SK-N-SH (cell line): Measurements from ENCODE around the gene P2RX4. TPM values are rescaled to one million over a fixed set of nuclear protein-coding genes. Genes with fewer than 3 reads are reported as not detected.

Source experiments
- CTCF ChIA-PET: fragments of 300-600, 350-600 bp; formaldehyde crosslinking; extraction: SDS; loops from one replicate; lab custom pipeline; 2021; lab: Yijun Ruan, JAX
- POLR2A ChIA-PET: fragments of 350-600 bp; sonication (Branson Sonifier 250); formaldehyde crosslinking; extraction: SDS; loops from one replicate; lab custom pipeline; 2020; ENCODE audit warnings: antibody characterized with exemption, inconsistent platforms; lab: Yijun Ruan, JAX
- DNase-seq: peaks from one replicate; pipeline ENCODE4 v3.0.0; 2012
- H2AFZ ChIP-seq: fragments of 200-600 bp; sonication (generic); 2 replicates; pipeline ENCODE4 v1.8.1; 2016; ENCODE audit warnings: antibody characterized with exemption, mild to moderate bottlenecking, low read depth
- H3F3A ChIP-seq: fragments of 200-600 bp; sonication (generic); replicated peaks from 2 replicates; pipeline ENCODE3; 2016; ENCODE audit warnings: antibody characterized with exemption, mild to moderate bottlenecking; ENCODE audit not compliant: insufficient read depth
- H3K27ac ChIP-seq, 2 experiments: fragments of 200-500 bp in 1 of 2; fragments of 200-600 bp in 1 of 2; sonication (Bioruptor generic) in 1 of 2; sonication (generic), shearing (Covaris generic) in 1 of 2; 2 replicates each; pipeline versions ENCODE4 v1.5.1 to v1.6.1; 2014 to 2016; ENCODE audit warnings: low read depth in 2 of 2, inconsistent platforms in 1 of 2, low read length in 1 of 2, mild to moderate bottlenecking in 1 of 2, mixed read lengths in 1 of 2
- H3K27me3 ChIP-seq: fragments of 200-600 bp; sonication (generic), shearing (Covaris generic); 2 replicates; pipeline ENCODE4 v1.6.1; 2016; ENCODE audit warnings: mixed run types; ENCODE audit not compliant: insufficient read depth
- H3K36me3 ChIP-seq, 2 experiments: fragments of 200-500 bp in 1 of 2; fragments of 200-600 bp in 1 of 2; sonication (Bioruptor generic) in 1 of 2; sonication (generic) in 1 of 2; replicated peaks in 1 of 2; 2 replicates each; pipeline versions ENCODE3 to v1.5.1; 2014 to 2016; ENCODE audit warnings: low read length in 1 of 2, mild to moderate bottlenecking in 1 of 2; ENCODE audit not compliant: insufficient read depth in 2 of 2, control insufficient read depth in 1 of 2
- H3K4me1 ChIP-seq, 2 experiments: fragments of 200-500 bp in 1 of 2; fragments of 200-600 bp in 1 of 2; sonication (Bioruptor generic) in 1 of 2; sonication (generic), shearing (Covaris generic) in 1 of 2; 2 replicates each; pipeline versions ENCODE4 v1.5.1 to v1.6.1; 2014 to 2016; ENCODE audit warnings: low read depth in 1 of 2, low read length in 1 of 2, mixed run types in 1 of 2; ENCODE audit not compliant: insufficient read depth in 2 of 2, control insufficient read depth in 1 of 2
- H3K4me2 ChIP-seq: fragments of 200-600 bp; sonication (generic), shearing (Covaris generic); 2 replicates; pipeline ENCODE4 v1.6.1; 2017; ENCODE audit warnings: mixed run types
- H3K4me3 ChIP-seq, 2 experiments: fragments of 200-500 bp in 1 of 2; fragments of 200-600 bp in 1 of 2; sonication (Bioruptor generic) in 1 of 2; sonication (generic), shearing (Covaris generic) in 1 of 2; 2 replicates each; pipeline versions ENCODE4 v1.5.1 to v1.8.1; 2014 to 2016; ENCODE audit warnings: low read depth in 2 of 2, inconsistent platforms in 1 of 2, low read length in 1 of 2, mild to moderate bottlenecking in 1 of 2, mixed read lengths in 1 of 2, moderate library complexity in 1 of 2
- H3K79me2 ChIP-seq: fragments of 200-600 bp; sonication (generic); 2 replicates; pipeline ENCODE4 v1.8.1; 2017; ENCODE audit warnings: mild to moderate bottlenecking; ENCODE audit not compliant: insufficient read depth
- H3K9ac ChIP-seq: fragments of 200-600 bp; sonication (generic); 2 replicates; pipeline ENCODE4 v1.6.1; 2017; ENCODE audit warnings: mixed run types
- H3K9me2 ChIP-seq: fragments of 200-600 bp; sonication (generic); 2 replicates; pipeline ENCODE4 v1.6.1; 2017; ENCODE audit warnings: mixed run types
- H3K9me3 ChIP-seq: fragments of 200-600 bp; sonication (generic); 2 replicates; pipeline ENCODE4 v1.6.1; 2017; ENCODE audit warnings: mixed run types, mild to moderate bottlenecking, moderate library complexity
- H4K20me1 ChIP-seq: fragments of 200-600 bp; sonication (generic); 2 replicates; pipeline ENCODE4 v1.6.1; 2017; ENCODE audit warnings: mild to moderate bottlenecking, mixed run types; ENCODE audit not compliant: insufficient read depth
- EP300 ChIP-seq, 2 experiments: IDR thresholded peaks; 2 replicates each; pipeline versions ENCODE4 v1.4.0 to v1.6.1; 2012; ENCODE audit warnings: borderline replicate concordance in 1 of 2, low read depth in 1 of 2, low read length in 1 of 2
- EZH2phosphoT487 ChIP-seq: fragments of 200-600 bp; sonication (generic); IDR thresholded peaks from 2 replicates; pipeline ENCODE4 v1.6.1; 2017; ENCODE audit warnings: low read depth, mixed run types, mild to moderate bottlenecking, antibody characterized with exemption, moderate library complexity, borderline replicate concordance
- FOXJ3 ChIP-seq: sonication (generic); formaldehyde crosslinking; IDR thresholded peaks from 2 replicates; pipeline ENCODE4 v1.5.1; 2020; ENCODE audit warnings: mild to moderate bottlenecking, missing genetic modification reagents
- FOXM1 ChIP-seq: IDR thresholded peaks from 2 replicates; pipeline ENCODE4 v1.4.0; 2012; ENCODE audit warnings: low read depth, mild to moderate bottlenecking
- POLR2AphosphoS5 ChIP-seq: IDR thresholded peaks from 2 replicates; pipeline ENCODE4 v1.6.1; 2012; ENCODE audit warnings: low read depth, low read length
- RAD21 ChIP-seq: IDR thresholded peaks from 2 replicates; pipeline ENCODE4 v1.6.1; 2012; ENCODE audit warnings: mild to moderate bottlenecking, low read length
- TAF1 ChIP-seq: IDR thresholded peaks from 2 replicates; pipeline ENCODE4 v1.6.1; 2012; ENCODE audit warnings: low read depth, mild to moderate bottlenecking, low read length, moderate library complexity, borderline replicate concordance
- TCF12 ChIP-seq: IDR thresholded peaks from 2 replicates; pipeline ENCODE4 v1.4.0; 2012
- WGBS: methylation state at CpG from one replicate; pipeline ENCODE4 v1.1.6; 2017; ENCODE audit warnings: low lambda C conversion rate; 5-methylcytosine and 5-hydroxymethylcytosine counted together
- polyA plus RNA-seq, 3 experiments: library from polyadenylated mRNA; depleted of rRNA; stranded (reverse); fragments of >200 nt; gene quantifications; 2 replicates each; pipeline ENCODE4 v1.2.3, GENCODE V29; 2012
- TF ChIP-seq, protein P1 (sequence below): IDR thresholded peaks from 2 replicates; pipeline ENCODE4 v1.6.1; 2012; ENCODE audit warnings: mild to moderate bottlenecking, low read depth, low read length, moderate library complexity
- TF ChIP-seq, protein P2 (sequence below): IDR thresholded peaks from 2 replicates; pipeline ENCODE4 v1.4.0; 2012; ENCODE audit warnings: low read depth, borderline replicate concordance

P2RX4 gene
- polyA plus RNA-seq, 1 of the 3 experiments (the other 2 are of a cell fraction): 32.2 TPM

DNA sequence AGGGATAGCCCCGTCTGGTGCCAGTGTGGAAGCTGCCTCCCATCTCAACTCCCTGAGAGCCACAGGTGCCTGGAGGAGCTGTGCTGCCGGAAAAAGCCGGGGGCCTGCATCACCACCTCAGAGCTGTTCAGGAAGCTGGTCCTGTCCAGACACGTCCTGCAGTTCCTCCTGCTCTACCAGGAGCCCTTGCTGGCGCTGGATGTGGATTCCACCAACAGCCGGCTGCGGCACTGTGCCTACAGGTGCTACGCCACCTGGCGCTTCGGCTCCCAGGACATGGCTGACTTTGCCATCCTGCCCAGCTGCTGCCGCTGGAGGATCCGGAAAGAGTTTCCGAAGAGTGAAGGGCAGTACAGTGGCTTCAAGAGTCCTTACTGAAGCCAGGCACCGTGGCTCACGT lies 25.5 kb upstream of the P2RX4 start:
- Histone ChIP-seq H3K9me3 (no peaks in the 10 kb centered on the region), H4K20me1 (no peaks in the 10 kb centered on the region), H2AFZ (no peak overlapping the region), H3F3A (peaks cover 4% of the 10 kb centered on the region), H3K9me2 (no peaks in the 10 kb centered on the region), H3K4me2 (no peak overlapping the region), H3K79me2 (no peaks in the 10 kb centered on the region), H3K4me3 (no peak overlapping the region), H3K27ac (no peak overlapping the region), H3K9ac (no peak overlapping the region), H3K36me3 (no peaks in the 10 kb centered on the region), H3K27me3 (no peaks in the 10 kb centered on the region), H3K4me1 (no peaks in the 10 kb centered on the region; a peak in 1 of 4 replicates)
- POLR2A ChIA-PET: interaction anchor here (0.6 kb wide), 1 partner anchor 1184 kb away, joined by 3 read pairs; no protein-coding TSS in a partner anchor
- WGBS: 90% methylated on average over 5 of the region's 15 CpGs
- TF ChIP-seq FOXM1 (no peak), FOXJ3 (CRISPR knock-in tag) (no peak), EP300 (IDR thresholded peaks at IDR 0.05; ENCODE audit: borderline replicate concordance in 1 of 2, low read depth in 1 of 2, low read length in 1 of 2) (no peak), EZH2phosphoT487 (no peak), TAF1 (no peak), RAD21 (no peak), POLR2AphosphoS5 (no peak), TCF12 (no peak)
- TF ChIP-seq, protein P1, sequence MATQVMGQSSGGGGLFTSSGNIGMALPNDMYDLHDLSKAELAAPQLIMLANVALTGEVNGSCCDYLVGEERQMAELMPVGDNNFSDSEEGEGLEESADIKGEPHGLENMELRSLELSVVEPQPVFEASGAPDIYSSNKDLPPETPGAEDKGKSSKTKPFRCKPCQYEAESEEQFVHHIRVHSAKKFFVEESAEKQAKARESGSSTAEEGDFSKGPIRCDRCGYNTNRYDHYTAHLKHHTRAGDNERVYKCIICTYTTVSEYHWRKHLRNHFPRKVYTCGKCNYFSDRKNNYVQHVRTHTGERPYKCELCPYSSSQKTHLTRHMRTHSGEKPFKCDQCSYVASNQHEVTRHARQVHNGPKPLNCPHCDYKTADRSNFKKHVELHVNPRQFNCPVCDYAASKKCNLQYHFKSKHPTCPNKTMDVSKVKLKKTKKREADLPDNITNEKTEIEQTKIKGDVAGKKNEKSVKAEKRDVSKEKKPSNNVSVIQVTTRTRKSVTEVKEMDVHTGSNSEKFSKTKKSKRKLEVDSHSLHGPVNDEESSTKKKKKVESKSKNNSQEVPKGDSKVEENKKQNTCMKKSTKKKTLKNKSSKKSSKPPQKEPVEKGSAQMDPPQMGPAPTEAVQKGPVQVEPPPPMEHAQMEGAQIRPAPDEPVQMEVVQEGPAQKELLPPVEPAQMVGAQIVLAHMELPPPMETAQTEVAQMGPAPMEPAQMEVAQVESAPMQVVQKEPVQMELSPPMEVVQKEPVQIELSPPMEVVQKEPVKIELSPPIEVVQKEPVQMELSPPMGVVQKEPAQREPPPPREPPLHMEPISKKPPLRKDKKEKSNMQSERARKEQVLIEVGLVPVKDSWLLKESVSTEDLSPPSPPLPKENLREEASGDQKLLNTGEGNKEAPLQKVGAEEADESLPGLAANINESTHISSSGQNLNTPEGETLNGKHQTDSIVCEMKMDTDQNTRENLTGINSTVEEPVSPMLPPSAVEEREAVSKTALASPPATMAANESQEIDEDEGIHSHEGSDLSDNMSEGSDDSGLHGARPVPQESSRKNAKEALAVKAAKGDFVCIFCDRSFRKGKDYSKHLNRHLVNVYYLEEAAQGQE: no peak
- TF ChIP-seq, protein P2, sequence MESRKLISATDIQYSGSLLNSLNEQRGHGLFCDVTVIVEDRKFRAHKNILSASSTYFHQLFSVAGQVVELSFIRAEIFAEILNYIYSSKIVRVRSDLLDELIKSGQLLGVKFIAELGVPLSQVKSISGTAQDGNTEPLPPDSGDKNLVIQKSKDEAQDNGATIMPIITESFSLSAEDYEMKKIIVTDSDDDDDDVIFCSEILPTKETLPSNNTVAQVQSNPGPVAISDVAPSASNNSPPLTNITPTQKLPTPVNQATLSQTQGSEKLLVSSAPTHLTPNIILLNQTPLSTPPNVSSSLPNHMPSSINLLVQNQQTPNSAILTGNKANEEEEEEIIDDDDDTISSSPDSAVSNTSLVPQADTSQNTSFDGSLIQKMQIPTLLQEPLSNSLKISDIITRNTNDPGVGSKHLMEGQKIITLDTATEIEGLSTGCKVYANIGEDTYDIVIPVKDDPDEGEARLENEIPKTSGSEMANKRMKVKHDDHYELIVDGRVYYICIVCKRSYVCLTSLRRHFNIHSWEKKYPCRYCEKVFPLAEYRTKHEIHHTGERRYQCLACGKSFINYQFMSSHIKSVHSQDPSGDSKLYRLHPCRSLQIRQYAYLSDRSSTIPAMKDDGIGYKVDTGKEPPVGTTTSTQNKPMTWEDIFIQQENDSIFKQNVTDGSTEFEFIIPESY: no peak
- no peak for DNase-seq
- CTCF ChIA-PET: no interaction called here
